Stimulated activated CD8-positive, alpha-beta memory T cell treated with anti-CD3 and anti-CD28 coated beads, Interleukin-7, amount 100 ng/mL, for 24 hours (primary cell): ENCODE measurements around the gene RDH11.

Source experiments
- DNase-seq: peaks from one replicate; pipeline ENCODE4 v3.0.0-alpha.2; 2020; ENCODE audit warnings: low read depth

RDH11 gene

DNA sequence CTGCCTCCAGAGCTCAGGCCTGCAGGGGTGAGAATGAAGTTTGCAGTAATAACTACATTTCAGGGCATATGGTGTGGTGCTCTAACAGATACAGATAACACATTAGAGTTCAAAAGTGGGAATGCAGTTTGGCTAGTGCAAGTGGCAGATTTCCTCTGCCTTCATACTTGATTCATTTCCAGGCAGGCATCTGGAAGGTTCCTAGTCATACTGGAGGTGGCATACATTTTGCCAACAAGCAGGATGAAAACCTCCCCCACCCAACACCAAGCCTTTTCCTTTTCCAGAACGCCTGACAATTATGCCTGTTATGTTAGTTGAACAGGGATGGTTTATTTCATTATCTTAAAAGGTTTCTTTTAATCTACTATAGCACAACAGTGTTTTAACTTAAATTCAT is 45.4 kb downstream of the RDH11 start:
- no peak for DNase-seq

- DNase-seq = no peak
Observed at GRCh38 chr14:67646131-67646530, 49.4 kb downstream of the RDH11 start.

GRCh38 chr14:67645414-67645813 is 50.1 kb downstream of the RDH11 start:
- DNase-seq = no peak

- DNase-seq = no peak
Observed at GRCh38 chr14:67644428-67644827, 51.1 kb downstream of the RDH11 start.

GRCh38 chr14:67643713-67644112 is 51.9 kb downstream of the RDH11 start:
- DNase-seq = no peak

- no peak for DNase-seq
Observed at GRCh38 chr14:67641902-67642749, 53.4 kb downstream of the RDH11 start.

DNA sequence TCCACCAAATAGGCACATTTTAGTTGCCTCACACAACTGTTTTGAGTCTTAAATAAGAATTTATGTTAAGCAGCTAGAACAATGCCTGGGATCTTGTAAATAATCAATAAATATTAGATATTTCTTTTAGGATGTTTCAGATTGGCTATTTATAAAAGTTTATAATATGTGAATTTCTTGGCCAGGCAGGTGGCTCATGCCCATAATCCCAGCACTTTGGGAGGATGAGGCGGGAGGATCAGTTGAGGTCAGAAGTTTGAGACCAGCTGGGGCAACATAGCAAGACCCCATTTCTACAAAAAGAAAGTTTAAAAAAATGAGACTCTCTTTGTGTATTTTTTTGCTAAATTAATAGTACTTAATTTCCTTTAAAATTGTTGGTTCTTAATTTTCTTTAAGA is 54.1 kb downstream of the RDH11 start:
- DNase-seq = no peak

GRCh38 chr14:67638642-67639041 is 56.9 kb downstream of the RDH11 start:
- no peak for DNase-seq

DNA sequence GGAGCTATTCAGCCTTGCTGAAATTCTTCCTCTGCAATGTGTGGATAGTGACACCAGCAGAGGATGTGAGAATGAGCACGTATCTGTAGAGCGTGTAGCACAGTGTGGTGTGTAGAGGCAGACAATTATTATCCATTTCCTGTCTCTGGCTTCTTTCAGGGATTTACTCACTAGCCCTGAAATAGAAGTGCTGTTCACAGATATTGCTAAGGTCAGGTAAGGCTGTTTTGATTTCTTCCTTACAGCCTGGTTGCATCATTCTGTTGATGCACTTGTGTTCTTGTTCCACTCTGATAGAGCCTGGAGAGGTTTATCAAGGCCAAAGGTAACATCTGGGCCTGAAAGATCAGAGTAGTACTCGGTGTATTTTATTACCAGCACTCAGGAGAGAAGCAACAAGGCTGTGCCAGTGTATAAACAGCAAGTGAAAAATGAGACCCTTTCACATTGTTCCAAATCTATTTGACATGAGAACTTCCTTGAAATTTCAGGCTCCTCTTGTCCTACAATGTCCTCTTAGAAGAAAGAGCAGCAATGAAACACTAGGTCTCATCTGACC is 59.1 kb downstream of the RDH11 start:
- no peak for DNase-seq

DNA sequence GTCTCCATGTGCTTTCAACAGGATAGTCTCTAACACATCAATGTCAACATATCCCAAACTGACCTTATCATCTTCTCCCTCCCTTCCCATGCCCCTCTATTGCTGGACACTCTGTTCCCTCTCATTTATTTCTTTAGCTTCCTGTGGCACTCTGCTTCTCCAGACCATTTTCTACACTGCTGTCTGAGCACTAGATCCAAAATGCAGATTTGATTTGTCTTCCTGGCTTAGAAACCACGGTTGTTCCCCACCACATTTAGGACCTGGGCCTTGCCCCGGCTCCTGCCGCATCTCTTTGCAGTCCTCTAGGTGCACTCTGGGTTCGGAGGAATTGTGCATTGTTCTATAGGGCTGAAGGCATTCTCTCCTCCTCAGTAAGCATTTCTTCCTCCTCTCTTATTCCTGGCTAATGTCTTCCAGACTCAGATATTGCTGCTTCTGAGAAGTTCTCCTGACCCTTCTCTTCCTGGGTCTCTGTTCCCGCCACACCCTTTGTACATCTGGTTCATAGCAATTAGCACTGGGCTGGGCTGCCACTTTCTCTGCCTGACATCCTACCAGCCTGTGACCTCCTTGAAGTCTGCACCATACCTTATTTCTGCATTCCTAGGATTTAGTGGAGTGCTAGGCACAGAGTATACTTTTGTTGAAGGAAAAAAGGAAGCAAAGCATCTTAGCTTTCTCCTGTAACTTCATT is 62.0 kb downstream of the RDH11 start:
- no peak for DNase-seq

- DNase-seq = no peak
Observed at GRCh38 chr14:67630938-67631337, 64.6 kb downstream of the RDH11 start.

- DNase-seq = no peak
Observed at GRCh38 chr14:67630186-67630585, 65.4 kb downstream of the RDH11 start.

- DNase-seq = no peak
Observed at GRCh38 chr14:67627519-67627918, 68.0 kb downstream of the RDH11 start.
